ENCODE results near the gene FOXR1.
"Not testable (repeated sequence)": the region's sequence is repeated elsewhere in the genome, so short reads cannot be mapped to it uniquely, and the experiment has no call there.

Gene FOXR1

GRCh38 chr11:118997627-118998387 is 26.2 kb downstream of the FOXR1 start, which contains the start of gene CENATAC:
Gene CENATAC, plus strand, starts transcription at chr11:118998138. Its CDS starts 60 bp downstream, at chr11:118998198.
- DNase-seq (ENCODE audit: low read depth): peak; percentile 91

DNA sequence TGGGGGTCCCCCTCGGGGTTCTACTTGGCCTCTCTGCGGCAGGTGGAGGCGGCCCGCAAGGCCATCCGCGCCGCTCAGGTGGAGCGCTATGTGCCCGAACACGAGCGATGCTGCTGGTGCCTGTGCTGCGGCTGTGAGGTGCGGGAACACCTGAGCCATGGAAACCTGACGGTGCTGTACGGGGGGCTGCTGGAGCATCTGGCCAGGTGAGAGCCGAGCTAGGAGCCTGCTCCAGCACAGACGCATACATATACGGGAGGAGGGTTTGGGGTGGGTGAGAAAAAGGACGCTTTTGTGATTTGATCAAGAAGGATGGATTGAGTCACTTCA is 26.8 kb downstream of the FOXR1 start:
- DNase-seq (ENCODE audit: low read depth): no peak

- DNase-seq (ENCODE audit: low read depth): no peak
Measured at GRCh38 chr11:118998822-118999221, 27.3 kb downstream of the FOXR1 start.

DNA sequence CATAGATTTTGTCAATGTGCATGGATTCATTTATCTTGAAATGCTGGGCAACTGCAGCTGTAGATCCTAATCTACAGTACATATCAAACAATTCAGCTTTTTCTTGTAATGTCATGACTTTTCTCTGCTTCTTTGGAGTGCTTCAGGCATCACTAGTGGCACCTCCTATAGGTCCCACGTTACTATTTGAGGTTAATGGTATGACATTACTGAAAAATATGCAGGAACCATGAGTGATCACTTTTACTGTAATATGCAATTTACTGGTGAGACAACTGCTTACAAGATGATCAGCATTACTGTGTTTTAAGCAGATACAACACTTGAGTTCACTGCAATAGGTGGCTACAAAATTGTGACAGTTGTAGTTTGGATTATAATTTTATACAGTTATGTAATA is 29.3 kb downstream of the FOXR1 start:
- DNase-seq (ENCODE audit: low read depth): no peak

DNA sequence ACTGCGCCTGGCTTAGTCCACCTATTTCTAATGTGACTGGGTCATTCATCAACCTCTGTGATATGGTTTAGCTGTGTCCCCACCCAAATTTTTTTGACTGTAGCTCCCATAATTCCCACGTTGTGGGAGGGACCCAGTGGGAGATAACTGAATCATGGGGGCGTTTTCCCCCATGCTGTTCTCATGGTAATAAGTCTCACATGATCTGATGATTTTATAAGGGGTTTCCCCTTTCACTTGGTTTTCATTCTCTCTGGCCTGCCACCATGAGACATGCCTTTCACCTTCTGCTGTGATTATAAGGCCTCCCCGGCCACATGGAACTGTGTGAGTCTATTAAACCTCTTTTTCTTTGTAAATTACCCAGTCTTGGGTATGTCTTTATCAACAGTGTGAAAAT is 35.1 kb downstream of the FOXR1 start:
- DNase-seq (ENCODE audit: low read depth): no peak

DNA sequence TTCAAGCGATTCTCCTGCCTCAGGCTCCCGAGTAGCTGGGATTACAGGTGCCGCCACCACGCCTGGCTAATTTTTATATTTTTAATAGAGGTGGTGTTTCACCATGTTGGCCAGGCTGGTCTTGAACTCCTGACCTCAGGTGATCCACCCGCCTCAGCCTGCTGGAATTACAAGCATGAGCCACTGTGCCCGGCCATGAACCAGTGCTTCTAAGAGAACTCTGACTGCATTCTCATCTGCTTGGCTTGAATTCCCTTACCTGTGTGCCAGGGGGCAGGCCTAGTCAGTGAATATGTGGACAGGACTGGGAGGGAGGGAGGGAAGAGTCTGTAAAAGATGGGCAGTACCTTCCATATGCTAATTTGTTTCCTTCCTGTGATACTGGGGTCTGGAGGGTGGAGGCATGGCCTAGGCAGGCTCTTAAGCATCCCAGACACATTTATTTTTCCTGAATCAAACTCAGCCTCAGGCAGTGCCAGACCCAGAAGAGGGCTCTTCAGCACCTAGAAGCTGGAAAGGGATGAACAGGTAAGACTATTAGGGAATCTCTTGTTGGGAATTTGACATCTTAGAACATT is 40.0 kb downstream of the FOXR1 start:
- DNase-seq (ENCODE audit: low read depth): no peak

GRCh38 chr11:119012629-119013170 is 41.1 kb downstream of the FOXR1 start:
- no peak for DNase-seq (ENCODE audit: low read depth)

- DNase-seq (ENCODE audit: low read depth): no peak
Measured at GRCh38 chr11:119014209-119014924, 42.8 kb downstream of the FOXR1 start.

DNA sequence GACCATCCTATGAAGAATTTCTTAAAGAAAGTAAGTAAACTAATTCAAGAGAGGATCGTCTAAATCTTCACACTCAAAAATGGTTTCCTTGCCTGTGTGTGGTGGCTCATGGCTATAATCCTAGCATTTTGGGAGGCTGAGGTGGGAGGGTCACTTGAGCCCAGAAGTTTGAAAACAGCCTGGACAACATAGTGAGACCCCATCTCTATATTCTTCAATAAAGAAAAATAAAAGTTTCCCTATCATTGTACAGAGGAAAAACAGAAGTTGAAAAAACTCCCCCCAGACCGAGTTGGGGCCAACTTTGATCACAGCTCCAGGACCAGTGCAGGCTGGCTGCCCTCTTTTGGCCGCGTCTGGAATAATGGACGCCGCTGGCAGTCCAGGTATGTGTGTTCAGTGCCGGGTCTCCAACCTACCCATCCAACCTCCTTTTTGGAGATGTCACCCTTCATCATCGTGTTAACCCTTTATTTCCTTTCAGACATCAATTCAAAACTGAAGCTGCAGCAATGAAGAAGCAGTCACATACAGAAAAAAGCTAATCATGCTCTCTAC is 43.6 kb downstream of the FOXR1 start:
- DNase-seq (ENCODE audit: low read depth): no peak

DNA sequence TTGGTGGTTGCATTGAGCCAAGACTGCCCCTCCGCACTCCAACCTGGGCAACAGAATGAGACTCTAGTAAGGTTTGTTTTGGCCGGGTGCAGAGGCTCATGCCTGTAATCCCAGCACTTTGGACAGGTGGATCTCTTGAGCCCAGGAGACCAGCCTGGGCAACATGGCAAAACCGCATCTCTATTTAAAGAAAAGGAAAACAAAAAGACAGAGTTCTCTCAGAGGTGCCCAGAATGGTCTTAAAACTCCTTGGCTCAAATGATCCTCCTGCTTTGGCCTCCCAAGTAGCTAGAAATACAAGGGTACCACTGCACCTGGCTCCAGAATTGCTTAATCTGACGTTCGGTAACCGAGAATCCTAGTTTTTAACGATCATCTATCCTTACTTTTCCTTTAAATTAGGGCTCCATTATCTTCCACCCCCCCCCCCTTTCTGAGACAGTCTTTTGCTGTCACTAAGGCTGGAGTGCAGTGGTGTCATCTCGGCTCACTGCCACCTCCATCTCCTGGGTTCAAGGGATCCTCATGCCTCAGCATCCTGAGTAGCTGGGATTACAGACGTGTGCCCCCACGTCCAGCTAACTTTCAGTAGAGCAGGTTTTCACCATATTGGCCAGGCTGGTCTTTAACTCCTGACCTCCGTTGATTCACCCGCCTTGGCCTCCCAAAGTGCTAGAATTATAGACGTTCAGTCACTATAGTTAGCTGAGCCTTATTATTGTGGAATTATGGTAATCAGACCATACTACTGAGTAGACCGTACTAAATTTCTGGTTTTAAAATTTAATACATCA is 44.9 kb downstream of the FOXR1 start:
- no peak for DNase-seq (ENCODE audit: low read depth)

DNA sequence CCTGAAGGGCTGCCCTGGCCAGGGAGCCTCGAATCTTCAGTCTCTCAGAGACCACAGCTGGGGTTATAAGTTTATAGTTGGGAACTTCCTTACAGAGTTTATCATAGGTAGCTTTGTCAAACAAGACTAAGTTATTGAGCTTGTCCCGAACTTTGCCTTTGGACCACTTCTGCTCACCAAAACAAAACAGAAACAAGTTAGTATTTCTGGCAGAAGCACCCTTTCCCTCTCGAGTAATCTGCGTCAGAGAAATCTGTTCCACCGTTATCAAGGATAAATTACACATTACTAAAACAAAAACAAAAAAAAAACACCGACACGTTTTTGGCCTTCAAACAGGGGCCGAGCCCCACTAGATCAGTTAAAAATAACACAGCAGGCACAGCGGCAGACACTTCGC is 45.8 kb downstream of the FOXR1 start:
- DNase-seq (ENCODE audit: low read depth): not testable (repeated sequence)

DNA sequence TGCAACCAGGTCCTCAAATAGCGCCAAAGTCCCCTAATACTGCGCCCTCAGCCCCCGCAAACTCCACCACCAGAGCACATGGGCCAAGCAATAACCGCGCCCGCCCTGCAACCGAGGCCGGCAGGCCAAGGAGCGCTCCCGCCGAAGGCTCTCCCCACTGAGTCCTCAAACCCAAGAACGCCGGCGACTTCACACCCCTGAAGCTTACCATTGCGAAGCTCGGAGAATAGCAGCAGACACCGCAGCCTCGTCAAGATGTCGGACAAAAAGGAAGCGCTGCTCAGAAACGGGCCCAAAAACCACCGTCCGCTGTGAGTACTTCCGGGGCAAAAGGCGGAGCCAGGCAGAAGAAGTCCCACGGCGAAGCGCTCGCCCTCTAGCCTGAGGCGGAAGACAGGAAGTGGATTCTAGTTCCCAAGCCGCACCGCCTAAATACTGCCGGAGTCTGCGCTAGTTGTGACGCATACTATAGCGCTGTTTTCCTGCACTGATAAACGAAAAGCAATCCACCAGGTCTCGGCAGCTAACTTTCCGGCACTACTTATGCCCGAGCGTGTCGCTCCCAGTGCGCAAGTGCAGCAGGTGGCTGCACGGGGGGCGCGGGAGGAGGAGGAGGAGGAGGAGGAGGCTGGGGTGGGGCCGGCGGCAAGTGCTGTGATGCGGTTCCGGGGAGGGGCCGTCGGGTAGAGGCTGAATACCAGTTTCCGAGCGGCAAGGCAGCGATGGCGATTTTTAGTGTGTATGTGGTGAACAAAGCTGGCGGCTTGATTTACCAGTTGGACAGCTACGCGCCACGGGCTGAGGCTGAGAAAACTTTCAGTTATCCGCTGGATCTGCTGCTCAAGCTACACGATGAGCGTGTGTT is 46.7 kb downstream of the FOXR1 start, which contains the start of the genes RPS25 and TRAPPC4:
RPS25 (minus strand) TSS at position 270 of the 865 bp plus-strand sequence; CDS start at position 211, 59 bp downstream.
TRAPPC4 (plus strand) TSS at position 693 of the 865 bp plus-strand sequence; CDS start at position 723, 30 bp downstream.
- peak; percentile 87 for DNase-seq (ENCODE audit: low read depth)

- DNase-seq (ENCODE audit: low read depth): no peak
Measured at GRCh38 chr11:119019996-119020395, 48.4 kb downstream of the FOXR1 start.

GRCh38 chr11:119021631-119022030 is 50.1 kb downstream of the FOXR1 start:
- no peak for DNase-seq (ENCODE audit: low read depth)

DNA sequence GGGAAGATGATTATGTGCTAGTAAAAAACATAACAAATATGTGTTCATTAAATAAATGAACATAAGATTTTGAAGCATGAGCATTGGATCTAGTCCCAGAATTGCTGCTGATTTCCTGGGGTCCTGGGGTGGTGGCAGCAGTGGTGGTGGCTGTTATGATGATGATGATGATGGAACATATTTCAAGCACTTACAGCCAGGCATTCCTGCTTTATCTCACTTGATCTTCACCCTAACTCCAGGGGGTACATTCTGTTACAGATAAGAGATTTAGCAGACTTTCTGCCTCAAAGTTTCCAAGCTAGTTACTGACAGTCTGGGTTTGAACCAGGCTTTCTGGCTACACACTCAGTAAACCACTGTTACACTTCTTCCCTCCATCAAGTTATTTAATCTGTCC is 52.2 kb downstream of the FOXR1 start:
- no peak for DNase-seq (ENCODE audit: low read depth)

GRCh38 chr11:119024430-119025098 is 53.0 kb downstream of the FOXR1 start:
- DNase-seq (ENCODE audit: low read depth): no peak

GRCh38 chr11:119025099-119025473 is 53.5 kb downstream of the FOXR1 start:
- no peak for DNase-seq (ENCODE audit: low read depth)

- no peak for DNase-seq (ENCODE audit: low read depth)
Measured at GRCh38 chr11:119025541-119025940, 54.0 kb downstream of the FOXR1 start.

GRCh38 chr11:119025978-119026766 is 54.6 kb downstream of the FOXR1 start:
- DNase-seq (ENCODE audit: low read depth): no peak
